Lung (tissue), 12 donors: ENCODE measurements around the gene ATP8B1. TPM values are rescaled to one million over a fixed set of nuclear protein-coding genes. Genes with fewer than 3 reads are reported as not detected.
A peak's percentile ranks its signal among the peaks of the same experiment; 100 is the strongest.

Source experiments
- ATAC-seq: fragments of 200-7000 bp; cut with Tn5 transposase; one replicate; pipeline ENCODE4 v1.9.1; 2020; ENCODE audit warnings: moderate number of reproducible peaks; ENCODE audit not compliant: insufficient read depth, low FRiP score
- DNase-seq, 3 donors: peaks; one replicate each; pipeline ENCODE4 v3.0.0-alpha.2; 2013 to 2017
- H3K27ac ChIP-seq, 2 donors: one replicate each; pipeline ENCODE4 v1.5.1; 2013; ENCODE audit warnings: mild to moderate bottlenecking in 2 of 2, moderate library complexity in 2 of 2, control low read depth in 1 of 2, inconsistent platforms in 1 of 2, low read depth in 1 of 2, low read length in 1 of 2
- H3K27me3 ChIP-seq, 3 donors: one replicate each; pipeline ENCODE4 v1.5.1; 2013; ENCODE audit warnings: low read length in 2 of 3; ENCODE audit not compliant: control insufficient read depth in 3 of 3, insufficient read depth in 3 of 3
- H3K36me3 ChIP-seq, 4 donors: one replicate each; pipeline ENCODE4 v1.5.1; 2013; ENCODE audit warnings: low read length in 4 of 4, mild to moderate bottlenecking in 1 of 4, moderate library complexity in 1 of 4; ENCODE audit not compliant: control insufficient read depth in 4 of 4, insufficient read depth in 4 of 4
- H3K4me1 ChIP-seq, 5 donors: one replicate each; pipeline ENCODE4 v1.5.1; 2013; ENCODE audit warnings: low read length in 5 of 5, mild to moderate bottlenecking in 2 of 5, moderate library complexity in 1 of 5; ENCODE audit not compliant: control insufficient read depth in 5 of 5, insufficient read depth in 5 of 5
- H3K4me3 ChIP-seq: one replicate; pipeline ENCODE4 v1.5.1; 2013; ENCODE audit warnings: mild to moderate bottlenecking, control low read depth, moderate library complexity
- H3K9ac ChIP-seq, 2 donors: one replicate each; pipeline ENCODE4 v1.5.1; 2013; ENCODE audit warnings: low read length in 2 of 2, control low read depth in 1 of 2; ENCODE audit not compliant: insufficient read depth in 1 of 2
- H3K9me3 ChIP-seq, 4 donors: one replicate each; pipeline ENCODE4 v1.5.1; 2013; ENCODE audit warnings: low read length in 3 of 4, mild to moderate bottlenecking in 1 of 4, moderate library complexity in 1 of 4; ENCODE audit not compliant: control insufficient read depth in 4 of 4, insufficient read depth in 3 of 4
- WGBS, 2 donors: extraction: QIAGEN DNeasy Blood & Tissue Kit; methylation state at CpG; one replicate each; pipeline ENCODE4 v1.1.7; 2013; 5-methylcytosine and 5-hydroxymethylcytosine counted together
- polyA plus RNA-seq, 2 donors: library from polyadenylated mRNA; stranded (reverse); fragments of 200-250 nt; gene quantifications; one replicate each; pipeline ENCODE4 v1.2.1, GENCODE V29; 2013
- total RNA-seq, 2 donors: library from RNA; depleted of rRNA in 1 of 2; stranded (reverse); fragments of >200 nt in 1 of 2; gene quantifications; one replicate each; pipeline ENCODE4 v1.2.1, GENCODE V29; 2014 to 2021
- TF ChIP-seq, protein P1 (sequence below): IDR thresholded peaks from 2 replicates; pipeline ENCODE4 v1.5.1; 2012; ENCODE audit warnings: mild to moderate bottlenecking; ENCODE audit errors: control extremely low read depth, extremely low read depth
- donor health status: control.
- donor health status: control.
- donor health status: Bipolar disorder and iron deficiency.
- donor health status: healthy.
- donor health status: DM: yes; HTN: yes; CAD: no.

ATP8B1 gene
- total and polyA plus RNA-seq, 4 donors, result 7.3 to 42.0 (median 18.2) TPM

DNA sequence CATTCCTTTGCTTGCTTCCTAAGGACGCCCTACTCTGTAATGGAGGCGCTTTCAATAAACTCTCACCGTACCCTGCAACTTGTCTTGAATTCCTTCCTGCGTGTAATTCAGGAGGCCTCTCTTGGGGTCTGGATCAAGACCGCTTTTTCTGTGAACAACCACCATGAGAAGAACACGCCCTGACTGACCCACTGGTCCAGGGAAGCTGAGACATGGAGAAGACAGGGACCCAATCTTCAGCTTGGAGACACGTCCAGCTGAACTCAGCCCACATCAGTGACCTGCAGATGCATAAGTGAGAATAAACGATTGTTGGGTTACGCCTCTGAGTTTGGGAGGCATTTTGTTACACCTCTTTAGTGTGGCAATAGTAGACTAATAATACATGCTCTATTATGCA, 173.7 kb downstream of the ATP8B1 start:
- no peak overlapping the region for H3K4me3 ChIP-seq
- TF ChIP-seq, protein P1, sequence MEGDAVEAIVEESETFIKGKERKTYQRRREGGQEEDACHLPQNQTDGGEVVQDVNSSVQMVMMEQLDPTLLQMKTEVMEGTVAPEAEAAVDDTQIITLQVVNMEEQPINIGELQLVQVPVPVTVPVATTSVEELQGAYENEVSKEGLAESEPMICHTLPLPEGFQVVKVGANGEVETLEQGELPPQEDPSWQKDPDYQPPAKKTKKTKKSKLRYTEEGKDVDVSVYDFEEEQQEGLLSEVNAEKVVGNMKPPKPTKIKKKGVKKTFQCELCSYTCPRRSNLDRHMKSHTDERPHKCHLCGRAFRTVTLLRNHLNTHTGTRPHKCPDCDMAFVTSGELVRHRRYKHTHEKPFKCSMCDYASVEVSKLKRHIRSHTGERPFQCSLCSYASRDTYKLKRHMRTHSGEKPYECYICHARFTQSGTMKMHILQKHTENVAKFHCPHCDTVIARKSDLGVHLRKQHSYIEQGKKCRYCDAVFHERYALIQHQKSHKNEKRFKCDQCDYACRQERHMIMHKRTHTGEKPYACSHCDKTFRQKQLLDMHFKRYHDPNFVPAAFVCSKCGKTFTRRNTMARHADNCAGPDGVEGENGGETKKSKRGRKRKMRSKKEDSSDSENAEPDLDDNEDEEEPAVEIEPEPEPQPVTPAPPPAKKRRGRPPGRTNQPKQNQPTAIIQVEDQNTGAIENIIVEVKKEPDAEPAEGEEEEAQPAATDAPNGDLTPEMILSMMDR, result no peak
- H3K9ac ChIP-seq, result no peak overlapping the region
- ATAC-seq (no peak), DNase-seq (peak in 1 of 3 donors; percentile 12)
- H3K27ac ChIP-seq, result no peak overlapping the region
- 95 to 96% methylated on average over 9 of the region's 9 CpGs for WGBS, 2 donors
- H3K36me3 ChIP-seq, result no peaks in the 10 kb centered on the region
- H3K4me1 ChIP-seq, result peaks cover 0 to 4% (median 0%) of the 10 kb centered on the region in 5 donors
- no peaks in the 10 kb centered on the region for H3K27me3 ChIP-seq
- no peaks in the 10 kb centered on the region for H3K9me3 ChIP-seq

DNA sequence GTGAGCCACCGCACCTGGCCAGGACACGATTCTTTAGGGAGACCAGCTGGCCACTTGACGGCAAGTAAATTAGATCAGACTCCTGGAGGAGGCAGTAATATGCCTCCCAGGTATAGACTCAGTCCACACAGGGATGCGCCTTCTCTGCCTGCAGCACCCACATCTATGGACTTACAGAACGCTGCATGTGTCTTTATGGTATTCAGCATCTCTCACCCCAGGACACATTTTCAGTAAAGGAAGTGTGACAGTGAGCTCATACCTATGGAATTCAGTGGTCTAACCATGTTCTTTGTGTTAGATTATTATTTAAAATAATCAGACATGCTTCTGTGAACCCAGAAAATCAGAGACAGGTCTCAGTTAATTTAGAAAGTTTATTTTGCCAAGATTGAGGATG, 175.6 kb downstream of the ATP8B1 start:
- Histone ChIP-seq H3K36me3 (no peaks in the 10 kb centered on the region), H3K4me3 (no peak overlapping the region)
- 85% methylated on average over 5 of the region's 5 CpGs for WGBS, 2 donors

DNA sequence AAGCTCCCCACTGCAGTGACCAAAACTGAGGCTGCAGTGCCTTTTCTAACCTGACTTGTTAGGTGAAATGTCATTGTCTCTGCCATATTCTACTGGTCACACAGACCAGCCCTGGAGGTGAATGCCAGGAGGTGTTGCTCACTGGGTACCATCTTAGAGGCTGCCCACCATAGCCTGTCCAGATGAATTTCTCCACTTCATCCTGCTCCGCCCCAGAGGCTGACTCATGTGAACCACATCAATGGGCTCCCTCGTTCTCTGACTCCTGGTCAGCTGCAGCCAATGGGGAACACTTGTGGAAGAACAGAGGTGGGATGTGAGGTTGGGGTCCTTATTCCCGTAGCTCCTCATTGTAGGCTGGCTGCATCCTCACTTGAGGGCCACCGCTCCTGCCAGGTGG, 178.1 kb downstream of the ATP8B1 start:
- 82 to 87% methylated on average over 4 of the region's 4 CpGs for WGBS, 2 donors

More for the DNA sequence above, 175.6 kb downstream of the ATP8B1 start:
- no peaks in the 10 kb centered on the region for H3K9me3 ChIP-seq
- H3K27me3 ChIP-seq, result no peaks in the 10 kb centered on the region
- TF ChIP-seq, protein P1, result no peak
- H3K27ac ChIP-seq, result no peak overlapping the region
- DNase-seq (no peak), ATAC-seq (no peak)
- no peak overlapping the region for H3K9ac ChIP-seq
- peaks cover 0 to 4% (median 0%) of the 10 kb centered on the region in 5 donors for H3K4me1 ChIP-seq

More for the DNA sequence above, 178.1 kb downstream of the ATP8B1 start:
- TF ChIP-seq, protein P1, result no peak
- H3K4me1 ChIP-seq, result peaks cover 0 to 9% (median 4%) of the 10 kb centered on the region in 5 donors
- DNase-seq (no peak), ATAC-seq (no peak)
- no peaks in the 10 kb centered on the region for H3K9me3 ChIP-seq
- no peak overlapping the region for H3K27ac ChIP-seq
- no peaks in the 10 kb centered on the region for H3K36me3 ChIP-seq
- H3K9ac ChIP-seq, result no peak overlapping the region
- H3K4me3 ChIP-seq, result no peak overlapping the region
- no peaks in the 10 kb centered on the region for H3K27me3 ChIP-seq
